ENCODE results near the gene NCOA1. TPM values are rescaled to one million over a fixed set of nuclear protein-coding genes. Genes with fewer than 3 reads are reported as not detected.

Gene NCOA1
- 10 to 100 TPM in 5 of 6 donors, 1 to 10 TPM in 1; 9.8 to 21.3 (median 12.6) TPM for polyA plus RNA-seq (ENCODE audit: low read depth in 6 of 6)

- H3K4me1 Mint-ChIP-seq: peaks cover 35 to 44% (median 36%) of the 10 kb centered on the region in 3 donors
- no peaks in the 10 kb centered on the region for H3K27me3 Mint-ChIP-seq
Measured at GRCh38 chr2:24490690-24491541, at the start of gene NCOA1. TSS of gene NCOA1 (plus strand) at chr2:24491254. CDS start at chr2:24658678, 167,424 bp downstream.

GRCh38 chr2:24448797-24449196 lies 42.3 kb upstream of the NCOA1 start:
- peaks cover 3 to 19% (median 7%) of the 10 kb centered on the region in 7 donors for H3K9me3 Mint-ChIP-seq
- ATAC-seq (ENCODE audit: low read depth in 2 of 2) (no peak), DNase-seq (no peak)

More at GRCh38 chr2:24490690-24491541, at the start of gene NCOA1:
- Mint-ChIP-seq H3K36me3 (no peaks in the 10 kb centered on the region), H3K4me3 (peak within 1 kb of the TSS; percentile 92 to 97 (median 96)), H3K9me3 (no peaks in the 10 kb centered on the region), H3K27ac (peak within 1 kb of the TSS; percentile 76 to 97 (median 91))
- ATAC-seq (ENCODE audit: low read depth in 2 of 2) (peak; percentile 78), DNase-seq (peak; percentile 87)

GRCh38 chr2:24449344-24449743 lies 41.7 kb upstream of the NCOA1 start:
- DNase-seq (no peak), ATAC-seq (ENCODE audit: low read depth in 2 of 2) (no peak)
- H3K9me3 Mint-ChIP-seq: peaks cover 3 to 19% (median 7%) of the 10 kb centered on the region in 7 donors
- H3K27me3 Mint-ChIP-seq: peaks cover 0 to 8% (median 6%) of the 10 kb centered on the region in 3 donors
- H3K36me3 Mint-ChIP-seq: peaks cover 0 to 7% of the 10 kb centered on the region in 2 donors
- H3K4me3 Mint-ChIP-seq: no peak overlapping the region
- no peaks in the 10 kb centered on the region for H3K4me1 Mint-ChIP-seq
- no peak overlapping the region for H3K27ac Mint-ChIP-seq

More at GRCh38 chr2:24448797-24449196, 42.3 kb upstream of the NCOA1 start:
- no peak overlapping the region for H3K4me3 Mint-ChIP-seq
- no peak overlapping the region for H3K27ac Mint-ChIP-seq
- H3K4me1 Mint-ChIP-seq: no peaks in the 10 kb centered on the region
- H3K36me3 Mint-ChIP-seq: peaks cover 0 to 7% of the 10 kb centered on the region in 2 donors
- peaks cover 0 to 8% (median 6%) of the 10 kb centered on the region in 3 donors for H3K27me3 Mint-ChIP-seq

- no peak overlapping the region for H3K4me3 Mint-ChIP-seq
- no peaks in the 10 kb centered on the region for H3K4me1 Mint-ChIP-seq
- no peak for ATAC-seq (ENCODE audit: low read depth in 2 of 2)
- H3K27ac Mint-ChIP-seq: no peak overlapping the region
- H3K36me3 Mint-ChIP-seq: peaks cover 0 to 7% of the 10 kb centered on the region in 2 donors
- H3K9me3 Mint-ChIP-seq: peaks cover 3 to 19% (median 7%) of the 10 kb centered on the region in 7 donors
- H3K27me3 Mint-ChIP-seq: peaks cover 0 to 8% (median 6%) of the 10 kb centered on the region in 3 donors
- DNase-seq: no peak
Measured at GRCh38 chr2:24451805-24452501, 39.1 kb upstream of the NCOA1 start.

- Mint-ChIP-seq H3K27ac (no peak overlapping the region), H3K36me3 (peaks cover 0 to 7% of the 10 kb centered on the region in 2 donors), H3K27me3 (peaks cover 0 to 6% (median 6%) of the 10 kb centered on the region in 3 donors), H3K9me3 (peaks cover 3 to 19% (median 7%) of the 10 kb centered on the region in 7 donors), H3K4me1 (no peaks in the 10 kb centered on the region), H3K4me3 (no peak overlapping the region)
- DNase-seq (no peak), ATAC-seq (ENCODE audit: low read depth in 2 of 2) (no peak)
Measured at GRCh38 chr2:24452502-24452885, 38.6 kb upstream of the NCOA1 start.

GRCh38 chr2:24453379-24454073 lies 37.5 kb upstream of the NCOA1 start:
- peaks cover 0 to 3% (median 0%) of the 10 kb centered on the region in 3 donors for H3K27me3 Mint-ChIP-seq
- ATAC-seq (ENCODE audit: low read depth in 2 of 2) (no peak), DNase-seq (no peak)
- H3K27ac Mint-ChIP-seq: no peak overlapping the region
- H3K4me1 Mint-ChIP-seq: no peaks in the 10 kb centered on the region
- H3K36me3 Mint-ChIP-seq: peaks cover 0 to 4% of the 10 kb centered on the region in 2 donors
- no peak overlapping the region for H3K4me3 Mint-ChIP-seq
- peaks cover 2 to 16% (median 6%) of the 10 kb centered on the region in 7 donors for H3K9me3 Mint-ChIP-seq

- Mint-ChIP-seq H3K36me3 (no peaks in the 10 kb centered on the region), H3K27ac (no peak overlapping the region), H3K4me3 (no peak overlapping the region), H3K4me1 (no peaks in the 10 kb centered on the region), H3K9me3 (peaks cover 0 to 9% (median 5%) of the 10 kb centered on the region in 7 donors), H3K27me3 (peaks cover 0 to 7% (median 0%) of the 10 kb centered on the region in 3 donors)
- DNase-seq: no peak
- ATAC-seq (ENCODE audit: low read depth in 2 of 2): no peak
Measured at GRCh38 chr2:24454294-24454693, 36.8 kb upstream of the NCOA1 start.

GRCh38 chr2:24456599-24457556 lies 34.2 kb upstream of the NCOA1 start:
- DNase-seq: no peak
- Mint-ChIP-seq H3K9me3 (no peaks in the 10 kb centered on the region), H3K27ac (no peak overlapping the region), H3K4me1 (no peaks in the 10 kb centered on the region), H3K36me3 (no peaks in the 10 kb centered on the region), H3K27me3 (peaks cover 0 to 7% (median 0%) of the 10 kb centered on the region in 3 donors), H3K4me3 (no peak overlapping the region)
- ATAC-seq (ENCODE audit: low read depth in 2 of 2): no peak

GRCh38 chr2:24457696-24458386 lies 33.2 kb upstream of the NCOA1 start:
- ATAC-seq (ENCODE audit: low read depth in 2 of 2): no peak
- H3K9me3 Mint-ChIP-seq: no peaks in the 10 kb centered on the region
- no peak for DNase-seq
- H3K4me3 Mint-ChIP-seq: no peak overlapping the region
- no peak overlapping the region for H3K27ac Mint-ChIP-seq
- H3K27me3 Mint-ChIP-seq: peaks cover 0 to 7% (median 3%) of the 10 kb centered on the region in 3 donors
- H3K4me1 Mint-ChIP-seq: no peaks in the 10 kb centered on the region
- H3K36me3 Mint-ChIP-seq: no peaks in the 10 kb centered on the region

GRCh38 chr2:24459224-24460161 lies 31.6 kb upstream of the NCOA1 start:
- no peaks in the 10 kb centered on the region for H3K36me3 Mint-ChIP-seq
- no peak overlapping the region for H3K4me3 Mint-ChIP-seq
- H3K27me3 Mint-ChIP-seq: peaks cover 0 to 7% (median 4%) of the 10 kb centered on the region in 3 donors
- no peaks in the 10 kb centered on the region for H3K9me3 Mint-ChIP-seq
- H3K4me1 Mint-ChIP-seq: no peaks in the 10 kb centered on the region
- DNase-seq (no peak), ATAC-seq (ENCODE audit: low read depth in 2 of 2) (no peak)
- H3K27ac Mint-ChIP-seq: no peak overlapping the region

- H3K4me3 Mint-ChIP-seq: no peak overlapping the region
- DNase-seq: no peak
- no peak for ATAC-seq (ENCODE audit: low read depth in 2 of 2)
- no peaks in the 10 kb centered on the region for H3K36me3 Mint-ChIP-seq
- H3K27ac Mint-ChIP-seq: no peak overlapping the region
- no peaks in the 10 kb centered on the region for H3K4me1 Mint-ChIP-seq
- no peaks in the 10 kb centered on the region for H3K9me3 Mint-ChIP-seq
- peaks cover 0 to 7% (median 4%) of the 10 kb centered on the region in 3 donors for H3K27me3 Mint-ChIP-seq
Measured at GRCh38 chr2:24461685-24462084, 29.4 kb upstream of the NCOA1 start.

Data from naive B cell (primary cell).